Stimulated activated memory B cell treated with anti-CD40 and anti-IgM and Interleukin-4, amounts not matched to agents 10 μg/mL and 1 μg/mL and 100 μg/mL, for 72 hours (primary cell): Measurements from ENCODE around the gene USF1.
"Not testable (repeated sequence)": the region's sequence is repeated elsewhere in the genome, so short reads cannot be mapped to it uniquely, and the experiment has no call there.

Source experiments
- ATAC-seq: fragments of 150-1000 bp; cut with Tn5 transposase; 2 replicates; pipeline ENCODE4 v1.10.0; 2021
- H3K27ac Mint-ChIP-seq: one replicate; pipeline ENCODE4 v1.8.0; 2022; ENCODE audit warnings: mild to moderate bottlenecking, mixed read lengths
- H3K27me3 Mint-ChIP-seq: one replicate; pipeline ENCODE4 v1.8.0; 2022; ENCODE audit warnings: mixed read lengths
- H3K36me3 Mint-ChIP-seq: one replicate; pipeline ENCODE4 v1.8.0; 2022; ENCODE audit warnings: mixed read lengths
- H3K4me1 Mint-ChIP-seq: one replicate; pipeline ENCODE4 v1.8.0; 2022; ENCODE audit warnings: mixed read lengths
- H3K4me3 Mint-ChIP-seq: one replicate; pipeline ENCODE4 v1.8.0; 2022; ENCODE audit warnings: mild to moderate bottlenecking, moderate library complexity, mixed read lengths
- H3K9me3 Mint-ChIP-seq: one replicate; pipeline ENCODE4 v1.8.0; 2022; ENCODE audit warnings: mixed read lengths

USF1 gene

DNA sequence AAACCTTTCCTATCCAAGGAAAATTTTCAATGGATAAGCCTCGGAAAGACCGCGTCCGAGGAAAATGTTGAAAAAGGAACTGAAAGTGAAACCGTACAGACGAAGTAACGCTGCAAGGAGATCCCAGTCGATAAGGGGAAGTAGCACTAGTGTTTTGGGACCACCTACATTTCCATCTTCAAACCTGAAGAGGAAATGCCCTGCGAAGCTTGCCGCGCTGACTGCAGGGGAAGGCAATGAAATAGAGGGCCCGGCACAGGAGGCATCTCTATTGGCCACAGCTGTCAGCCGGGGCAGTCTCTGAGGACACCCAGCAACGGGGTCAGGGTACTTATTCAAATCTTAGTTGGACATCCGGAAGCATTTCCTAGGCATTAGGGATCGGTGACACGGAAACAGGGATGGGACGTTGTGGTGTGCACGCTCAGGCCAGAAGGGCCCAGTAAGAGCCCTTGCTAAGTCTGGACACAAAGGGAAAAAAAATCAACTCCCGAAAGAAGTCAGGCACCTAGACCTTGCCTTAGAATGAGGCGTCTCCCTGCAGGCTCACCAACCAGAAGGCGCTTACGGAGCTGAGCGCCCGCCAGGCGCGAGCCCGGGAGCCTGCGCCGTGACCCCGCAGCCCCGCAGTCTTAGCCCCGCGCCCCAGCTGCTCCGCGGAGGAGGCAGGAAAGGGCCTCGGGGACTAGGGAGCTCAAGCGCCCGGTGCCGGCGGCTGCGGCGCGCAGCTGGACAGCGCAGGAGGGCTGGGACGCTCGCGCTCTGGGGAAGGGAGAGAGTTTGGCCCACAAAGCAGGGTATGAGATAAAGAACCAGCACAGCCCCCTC, 655 bp downstream of the USF1 start:
- Mint-ChIP-seq H3K4me1 (peaks cover 58% of the 10 kb centered on the region), H3K4me3 (peak overlapping the region; percentile 98), H3K27ac (peak overlapping the region; percentile 95), H3K9me3 (no peaks in the 10 kb centered on the region), H3K27me3 (no peaks in the 10 kb centered on the region), H3K36me3 (peaks cover 50% of the 10 kb centered on the region)
- ATAC-seq: peak; percentile 84

DNA sequence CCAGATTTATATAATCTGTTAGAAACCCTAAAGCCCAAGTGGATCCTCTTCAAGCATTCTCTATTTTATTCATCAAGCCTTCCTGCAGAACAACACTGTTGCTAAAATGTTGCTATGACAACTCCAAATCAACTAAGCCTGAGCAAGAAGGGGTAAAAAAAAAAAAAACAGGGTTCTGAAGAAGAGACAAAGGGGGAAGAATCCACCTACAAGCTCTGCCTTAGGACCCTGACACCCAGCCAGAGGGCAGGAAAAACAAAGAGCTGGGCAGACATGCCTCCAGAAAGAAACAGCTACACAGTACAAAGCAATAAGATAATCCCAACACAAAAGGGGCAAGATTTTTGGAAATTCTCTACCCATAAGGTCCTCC, 1.3 kb downstream of the USF1 start:
- Mint-ChIP-seq H3K4me3 (peak overlapping the region; percentile 98), H3K9me3 (no peaks in the 10 kb centered on the region), H3K36me3 (peaks cover 51% of the 10 kb centered on the region), H3K27me3 (no peaks in the 10 kb centered on the region), H3K27ac (peak overlapping the region; percentile 95), H3K4me1 (peaks cover 61% of the 10 kb centered on the region)
- no peak for ATAC-seq

DNA sequence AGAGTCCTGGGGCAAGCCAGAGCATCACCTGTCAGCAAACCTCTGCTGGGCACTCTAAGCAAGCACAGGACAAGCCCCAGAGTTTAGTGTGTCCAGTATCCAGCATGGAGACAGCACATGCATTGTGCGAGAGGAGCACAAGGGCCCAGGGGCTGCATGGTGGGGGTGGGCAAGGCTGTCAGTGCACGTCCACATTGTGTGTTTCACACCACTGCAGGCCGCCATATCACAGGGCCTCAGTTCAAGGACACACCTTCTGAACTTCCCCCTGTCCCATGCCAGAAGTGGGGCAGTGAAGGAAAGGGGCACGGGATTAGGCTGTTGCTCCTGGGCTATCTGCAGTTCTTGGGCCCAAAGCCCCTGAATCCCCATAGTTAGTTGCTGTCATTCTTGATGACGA, 6.2 kb downstream of the USF1 start:
- Mint-ChIP-seq H3K27me3 (no peaks in the 10 kb centered on the region), H3K27ac (peak overlapping the region; percentile 93), H3K4me3 (peak overlapping the region; percentile 57), H3K9me3 (no peaks in the 10 kb centered on the region), H3K4me1 (peaks cover 50% of the 10 kb centered on the region), H3K36me3 (peaks cover 39% of the 10 kb centered on the region)
- no peak for ATAC-seq

DNA sequence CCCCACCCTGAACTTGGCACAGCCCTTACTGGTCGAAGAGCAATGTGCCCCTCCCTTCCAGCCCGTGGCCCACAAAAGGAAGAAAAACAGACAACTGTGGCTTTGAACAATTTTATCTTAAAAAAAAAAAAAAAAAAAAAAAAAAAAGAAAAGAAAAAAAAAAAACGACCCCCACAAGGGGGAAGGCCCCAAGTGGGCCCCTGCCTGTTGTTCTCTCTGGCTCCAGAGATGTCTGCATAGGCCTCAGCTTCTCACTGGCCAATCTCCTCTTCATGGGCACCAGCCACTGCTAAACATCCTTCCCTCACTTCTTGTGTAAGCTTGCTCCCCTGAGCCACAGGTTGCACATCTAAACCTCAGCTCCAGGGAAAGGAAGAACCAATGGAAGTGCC, 6.6 kb downstream of the USF1 start:
- Mint-ChIP-seq H3K27me3 (no peaks in the 10 kb centered on the region), H3K4me1 (peaks cover 46% of the 10 kb centered on the region), H3K36me3 (peaks cover 39% of the 10 kb centered on the region), H3K27ac (peak overlapping the region; percentile 93), H3K4me3 (peak overlapping the region; percentile 98), H3K9me3 (no peaks in the 10 kb centered on the region)
- ATAC-seq: no peak

DNA sequence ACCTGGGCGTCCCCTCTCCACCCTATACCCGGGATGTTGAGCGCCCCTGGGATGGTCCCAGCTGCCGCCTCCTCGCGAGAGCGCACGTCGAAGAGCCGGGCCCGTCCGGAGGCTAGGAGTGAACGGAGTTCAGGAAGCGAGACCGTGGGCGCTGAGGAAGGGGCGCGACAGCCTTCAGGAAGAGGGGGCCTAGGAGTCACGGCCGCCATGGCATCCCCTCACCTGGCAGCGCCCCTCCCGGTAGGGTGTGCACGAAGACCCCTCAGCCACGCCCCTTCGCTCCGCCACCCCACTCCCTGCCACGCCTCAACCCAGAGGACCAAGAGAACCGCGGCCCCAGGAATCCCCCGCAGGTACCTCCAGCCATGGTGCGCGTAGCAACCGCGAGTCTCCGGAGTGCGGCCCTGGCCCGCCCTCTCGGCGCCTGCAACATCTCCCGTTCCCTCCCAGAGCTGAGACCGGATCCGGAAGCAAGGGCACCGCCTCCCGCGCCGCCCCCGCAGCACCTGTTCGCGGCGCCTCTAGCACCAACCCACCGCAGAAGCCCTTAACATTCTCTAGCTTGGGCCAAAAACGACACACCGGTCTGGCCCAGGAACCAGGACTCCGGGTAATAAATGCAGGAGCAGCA, 7.1 kb downstream of the USF1 start, which contains the start of gene TSTD1:
Gene TSTD1 (minus strand): TSS at position 442 of the 631 bp plus-strand sequence. CDS start 75 bp downstream, at position 367.
- peak; percentile 97 for ATAC-seq
- Mint-ChIP-seq H3K4me3 (peak within 1 kb of the TSS; percentile 98), H3K36me3 (peaks cover 39% of the 10 kb centered on the region), H3K27ac (peak within 1 kb of the TSS; percentile 93), H3K4me1 (peaks cover 43% of the 10 kb centered on the region), H3K9me3 (no peaks in the 10 kb centered on the region), H3K27me3 (no peaks in the 10 kb centered on the region)

DNA sequence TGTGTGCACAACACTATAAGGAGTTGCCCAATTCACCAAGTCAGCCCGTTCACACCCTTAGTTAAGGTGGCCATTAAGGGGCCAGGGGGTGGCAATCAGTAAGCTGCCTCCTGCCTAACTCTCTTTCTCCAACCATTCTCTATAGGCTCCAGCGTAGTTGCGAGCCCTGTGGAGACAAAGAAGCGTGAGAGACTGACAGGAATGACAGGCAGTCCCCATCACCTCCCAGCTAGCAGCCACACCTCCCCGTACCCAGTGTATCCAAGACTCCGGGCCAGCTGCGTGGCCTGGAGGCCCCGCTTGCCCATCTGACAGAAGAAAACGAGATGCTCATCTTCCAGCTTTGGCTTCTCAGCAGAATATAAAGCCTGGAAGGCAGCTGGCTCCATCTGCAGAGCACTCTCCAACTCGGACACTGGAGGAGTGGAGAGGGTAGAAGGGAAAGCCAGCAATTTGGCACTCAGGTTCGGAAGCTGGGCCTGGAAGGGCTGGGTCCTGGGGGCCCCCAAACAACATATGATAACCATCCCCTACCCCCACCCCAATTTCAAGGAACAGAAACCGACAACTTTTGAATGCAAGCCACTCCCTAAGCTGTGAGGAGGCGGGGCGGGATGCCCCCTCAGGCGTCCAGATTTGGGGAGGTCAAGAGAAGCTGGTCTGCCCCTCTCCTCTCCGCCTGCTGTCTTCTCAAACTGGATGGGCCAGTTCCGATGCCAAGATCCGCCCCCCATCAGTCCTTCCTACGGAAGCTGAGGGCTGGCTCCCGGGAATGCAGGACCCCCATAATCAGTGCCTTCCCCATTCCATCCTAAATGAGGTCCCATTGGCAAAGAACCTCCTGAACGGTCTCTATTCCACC, 7.9 kb downstream of the USF1 start:
- peak overlapping the region; percentile 98 for H3K4me3 Mint-ChIP-seq
- peaks cover 45% of the 10 kb centered on the region for H3K4me1 Mint-ChIP-seq
- no peak for ATAC-seq
- H3K27me3 Mint-ChIP-seq: no peaks in the 10 kb centered on the region
- peaks cover 39% of the 10 kb centered on the region for H3K36me3 Mint-ChIP-seq
- H3K9me3 Mint-ChIP-seq: no peaks in the 10 kb centered on the region
- peak overlapping the region; percentile 93 for H3K27ac Mint-ChIP-seq

DNA sequence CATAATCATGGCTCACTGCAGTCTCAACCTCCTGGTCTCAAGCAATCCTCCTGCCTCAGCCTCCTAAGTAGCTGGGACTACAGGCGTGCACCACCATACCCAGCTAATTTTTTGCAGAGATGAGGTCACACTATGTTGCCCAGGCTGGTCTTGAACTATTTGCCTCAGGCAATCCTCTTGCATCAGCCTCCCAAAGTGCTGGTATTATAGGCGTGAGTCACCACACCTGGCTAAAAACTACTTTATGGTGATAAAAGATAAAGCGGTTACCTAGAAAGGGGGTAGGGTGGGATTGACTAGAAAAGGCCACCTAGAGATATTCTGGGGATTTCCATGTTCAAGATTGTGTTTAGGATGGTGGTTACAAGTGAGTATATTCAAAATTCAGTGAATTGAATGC, 12.0 kb downstream of the USF1 start:
- no peak for ATAC-seq
- Mint-ChIP-seq H3K4me3 (no peak overlapping the region), H3K4me1 (peaks cover 34% of the 10 kb centered on the region), H3K27me3 (no peaks in the 10 kb centered on the region), H3K9me3 (no peaks in the 10 kb centered on the region), H3K27ac (no peak overlapping the region), H3K36me3 (peaks cover under 1% of the 10 kb centered on the region)

DNA sequence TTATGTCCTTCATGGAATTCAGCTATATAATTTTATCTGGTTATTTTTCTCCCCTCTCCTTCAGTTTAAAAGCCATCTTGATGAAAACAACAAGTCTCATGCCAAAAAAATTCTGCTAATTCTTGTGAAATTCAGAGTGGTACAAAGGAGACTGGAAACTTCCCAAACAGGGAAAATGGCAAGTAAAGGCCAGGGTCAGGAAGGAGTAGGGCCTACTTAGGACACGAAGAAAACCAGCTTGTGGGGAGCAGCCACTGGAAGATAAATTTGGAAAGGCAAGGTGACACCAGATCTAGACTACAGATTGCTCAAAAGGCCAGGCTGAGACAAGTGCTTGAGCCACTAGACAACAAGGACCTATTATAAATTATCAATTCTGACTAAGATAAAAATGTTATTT, 13.4 kb downstream of the USF1 start:
- Mint-ChIP-seq H3K27me3 (no peaks in the 10 kb centered on the region), H3K36me3 (no peaks in the 10 kb centered on the region), H3K4me1 (peaks cover 20% of the 10 kb centered on the region), H3K27ac (peak overlapping the region; percentile 4), H3K4me3 (no peak overlapping the region), H3K9me3 (no peaks in the 10 kb centered on the region)
- no peak for ATAC-seq

DNA sequence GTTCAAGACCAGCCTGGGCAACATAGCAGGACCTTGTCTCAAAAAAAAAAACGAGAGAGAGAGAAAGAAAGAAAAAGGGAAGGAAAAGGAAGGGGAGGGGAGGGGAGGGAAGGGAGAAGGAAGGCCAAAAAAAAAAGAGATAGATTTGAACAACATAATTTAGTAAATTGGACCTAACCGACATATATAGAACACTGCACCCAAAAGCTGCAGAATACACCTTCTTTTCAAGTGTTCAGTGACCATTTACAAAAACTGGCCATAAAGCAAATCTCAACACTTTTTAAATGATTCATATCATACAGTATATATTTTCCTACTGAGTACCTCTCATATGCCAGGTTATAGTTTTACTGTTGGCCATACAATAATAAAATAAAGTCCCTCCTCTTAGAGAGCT, 13.9 kb downstream of the USF1 start:
- peaks cover 3% of the 10 kb centered on the region for H3K36me3 Mint-ChIP-seq
- H3K4me3 Mint-ChIP-seq: no peak overlapping the region
- H3K27me3 Mint-ChIP-seq: no peaks in the 10 kb centered on the region
- peaks cover 20% of the 10 kb centered on the region for H3K4me1 Mint-ChIP-seq
- ATAC-seq: no peak
- peaks cover 4% of the 10 kb centered on the region for H3K9me3 Mint-ChIP-seq
- H3K27ac Mint-ChIP-seq: peak overlapping the region; percentile 13

DNA sequence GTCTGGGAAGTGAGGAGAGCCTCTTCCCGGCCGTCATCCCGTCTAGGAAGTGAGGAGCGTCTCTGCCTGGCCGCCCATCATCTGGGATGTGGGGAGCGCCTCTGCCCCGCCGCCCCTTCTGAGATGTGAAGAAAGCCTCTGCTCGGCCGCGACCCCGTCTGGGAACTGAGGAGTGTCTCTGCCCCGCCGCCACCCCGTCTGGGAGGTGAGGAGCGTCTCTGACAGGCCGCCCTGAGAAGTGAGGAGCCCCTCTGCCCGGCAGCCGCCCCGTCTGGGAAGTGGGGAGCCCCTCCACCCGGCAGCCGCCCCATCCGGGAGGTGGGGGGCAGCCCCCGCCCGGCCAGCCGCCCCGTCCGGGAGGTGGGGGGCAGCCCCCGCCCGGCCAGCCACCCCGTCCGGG, 16.3 kb downstream of the USF1 start:
- H3K36me3 Mint-ChIP-seq, H3K27me3 Mint-ChIP-seq, H3K9me3 Mint-ChIP-seq, H3K27ac Mint-ChIP-seq, ATAC-seq, H3K4me3 Mint-ChIP-seq: not testable (repeated sequence)
- peaks cover 20% of the 10 kb centered on the region for H3K4me1 Mint-ChIP-seq

DNA sequence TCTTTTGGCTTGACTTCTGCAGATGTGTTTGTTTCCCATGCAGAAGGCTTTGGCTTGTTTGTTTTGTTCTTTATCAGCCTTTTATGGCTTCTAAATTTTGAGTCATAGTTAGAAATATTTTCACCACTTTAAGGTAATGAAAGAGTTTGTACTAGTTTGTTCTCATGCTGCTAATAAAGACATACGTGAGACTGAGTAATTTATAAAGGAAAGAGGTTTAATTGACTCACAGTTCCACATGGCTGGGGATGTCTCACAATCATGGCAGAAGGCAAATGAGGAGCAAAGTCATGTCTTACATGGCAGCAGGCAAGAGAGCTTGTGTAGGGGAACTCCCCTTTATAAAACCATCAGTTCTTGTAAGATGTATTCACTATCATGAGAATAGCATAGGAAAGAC, 18.8 kb downstream of the USF1 start:
- H3K4me1 Mint-ChIP-seq, H3K27ac Mint-ChIP-seq, H3K9me3 Mint-ChIP-seq, H3K36me3 Mint-ChIP-seq, H3K27me3 Mint-ChIP-seq, ATAC-seq, H3K4me3 Mint-ChIP-seq: not testable (repeated sequence)

DNA sequence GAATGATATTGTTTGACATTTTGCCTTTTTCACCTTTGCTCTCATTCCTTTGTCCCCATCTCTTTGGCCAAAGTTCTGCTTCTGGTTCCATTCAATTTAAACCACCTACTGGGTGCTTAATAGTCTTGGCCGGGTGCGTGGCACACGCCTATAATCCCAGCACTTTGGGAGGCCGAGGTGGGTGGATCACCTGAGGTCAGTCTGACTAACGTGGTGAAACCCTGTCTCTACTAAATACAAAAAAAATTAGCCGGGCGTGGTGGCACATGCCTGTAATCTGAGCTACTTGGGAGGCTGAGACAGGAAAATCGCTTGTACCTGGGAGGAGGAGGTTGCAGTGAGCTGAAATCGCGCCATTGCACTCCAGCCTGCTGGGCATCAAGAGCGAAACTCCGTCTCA, 23.3 kb downstream of the USF1 start:
- ATAC-seq: not testable (repeated sequence)
- H3K4me1 Mint-ChIP-seq: peaks cover 38% of the 10 kb centered on the region
- H3K4me3 Mint-ChIP-seq: peak overlapping the region; percentile 13

DNA sequence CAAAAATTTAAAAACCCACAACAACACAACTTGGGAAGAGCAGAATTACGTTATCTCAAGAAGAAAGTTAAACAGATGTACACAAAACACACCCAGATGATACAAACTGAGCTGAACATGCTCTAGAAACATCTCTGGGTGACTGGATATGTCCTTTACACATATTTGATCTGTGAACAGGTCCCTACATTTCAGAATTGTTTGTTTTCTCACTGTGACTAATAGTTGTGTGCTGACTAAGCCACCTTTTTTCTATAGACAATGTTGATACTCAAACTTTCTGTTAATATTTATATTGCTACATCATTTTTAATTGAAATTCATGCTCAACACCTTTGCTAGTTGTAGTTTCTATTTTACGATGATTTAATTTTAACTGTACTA, 23.8 kb downstream of the USF1 start:
- peak overlapping the region; percentile 87 for H3K4me3 Mint-ChIP-seq
- H3K9me3 Mint-ChIP-seq: peaks cover 2% of the 10 kb centered on the region
- peak overlapping the region; percentile 88 for H3K27ac Mint-ChIP-seq
- no peaks in the 10 kb centered on the region for H3K27me3 Mint-ChIP-seq
- H3K36me3 Mint-ChIP-seq: peaks cover 4% of the 10 kb centered on the region
- peaks cover 39% of the 10 kb centered on the region for H3K4me1 Mint-ChIP-seq
- ATAC-seq: no peak

More for the DNA sequence above, 23.3 kb downstream of the USF1 start:
- not testable (repeated sequence) for H3K36me3 Mint-ChIP-seq, H3K27me3 Mint-ChIP-seq, H3K9me3 Mint-ChIP-seq, H3K27ac Mint-ChIP-seq

DNA sequence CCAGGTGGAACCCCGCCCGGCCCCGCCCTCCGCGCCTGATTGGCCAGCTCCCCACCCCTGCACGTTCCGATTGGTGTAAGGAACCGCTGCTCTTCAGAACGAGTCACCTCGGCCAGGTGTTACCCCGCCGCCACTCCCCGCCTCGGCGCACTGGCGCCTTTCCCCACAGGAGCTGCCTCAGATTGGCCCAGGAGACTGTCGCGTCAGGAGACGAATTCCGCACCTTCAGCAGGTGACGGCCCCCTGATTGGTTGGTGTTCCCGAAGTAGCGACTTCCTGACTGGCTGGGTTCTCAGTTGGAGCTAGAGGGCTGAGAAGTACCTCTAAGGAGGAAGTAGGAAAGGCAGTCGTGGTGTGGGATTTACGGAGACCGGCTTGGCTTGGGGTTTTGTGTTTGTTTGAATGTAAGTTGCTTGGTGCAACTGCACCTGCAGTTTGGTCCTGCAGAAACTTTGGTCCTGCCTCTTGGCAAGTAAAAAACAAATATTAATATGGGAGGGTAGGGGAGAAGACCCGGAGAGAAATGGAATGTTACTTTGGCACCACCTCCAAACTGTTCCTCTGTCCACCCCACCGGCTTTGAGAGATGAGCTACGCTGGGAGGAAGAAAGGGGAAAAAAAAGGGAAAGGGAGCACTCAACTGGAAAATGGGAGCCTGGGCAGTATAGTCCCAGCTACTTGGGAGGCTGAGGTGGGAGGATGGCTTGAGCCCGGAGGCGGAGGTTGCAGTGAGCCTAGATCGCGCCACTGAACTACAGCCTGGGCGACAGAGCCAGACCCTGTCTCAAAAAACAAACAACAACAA, 24.4 kb downstream of the USF1 start:
- Mint-ChIP-seq H3K9me3 (no peaks in the 10 kb centered on the region), H3K27ac (peak overlapping the region; percentile 88), H3K27me3 (no peaks in the 10 kb centered on the region), H3K36me3 (no peaks in the 10 kb centered on the region), H3K4me1 (peaks cover 44% of the 10 kb centered on the region), H3K4me3 (peak overlapping the region; percentile 87)
- peak; percentile 97 for ATAC-seq
